ENCODE results near the gene C5.
A peak's percentile ranks its signal among the peaks of the same experiment; 100 is the strongest.

The C5 gene

DNA sequence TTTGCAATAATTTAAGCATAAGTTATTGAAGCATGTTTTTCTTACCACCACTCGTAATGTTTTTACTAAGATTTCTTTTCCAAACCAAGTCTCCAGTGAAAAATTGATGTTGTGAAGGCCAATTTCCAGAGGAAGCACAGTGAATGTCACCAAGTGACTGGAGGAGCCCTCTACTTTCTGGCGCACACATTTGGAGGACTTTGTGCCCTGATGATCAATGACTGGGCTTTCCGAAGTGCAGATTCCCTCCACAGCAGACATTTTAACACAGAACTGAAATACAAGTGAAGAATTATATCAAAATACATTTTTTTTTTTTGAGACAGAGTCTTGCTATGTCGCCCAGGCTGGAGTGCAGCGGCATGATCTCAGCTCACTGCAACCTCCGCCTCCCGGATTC is 52.6 kb downstream of the C5 start:
- no peak overlapping the region for H3K27ac ChIP-seq
- TF ChIP-seq, protein P1, sequence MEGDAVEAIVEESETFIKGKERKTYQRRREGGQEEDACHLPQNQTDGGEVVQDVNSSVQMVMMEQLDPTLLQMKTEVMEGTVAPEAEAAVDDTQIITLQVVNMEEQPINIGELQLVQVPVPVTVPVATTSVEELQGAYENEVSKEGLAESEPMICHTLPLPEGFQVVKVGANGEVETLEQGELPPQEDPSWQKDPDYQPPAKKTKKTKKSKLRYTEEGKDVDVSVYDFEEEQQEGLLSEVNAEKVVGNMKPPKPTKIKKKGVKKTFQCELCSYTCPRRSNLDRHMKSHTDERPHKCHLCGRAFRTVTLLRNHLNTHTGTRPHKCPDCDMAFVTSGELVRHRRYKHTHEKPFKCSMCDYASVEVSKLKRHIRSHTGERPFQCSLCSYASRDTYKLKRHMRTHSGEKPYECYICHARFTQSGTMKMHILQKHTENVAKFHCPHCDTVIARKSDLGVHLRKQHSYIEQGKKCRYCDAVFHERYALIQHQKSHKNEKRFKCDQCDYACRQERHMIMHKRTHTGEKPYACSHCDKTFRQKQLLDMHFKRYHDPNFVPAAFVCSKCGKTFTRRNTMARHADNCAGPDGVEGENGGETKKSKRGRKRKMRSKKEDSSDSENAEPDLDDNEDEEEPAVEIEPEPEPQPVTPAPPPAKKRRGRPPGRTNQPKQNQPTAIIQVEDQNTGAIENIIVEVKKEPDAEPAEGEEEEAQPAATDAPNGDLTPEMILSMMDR (conservative IDR thresholded peaks at IDR 0.05) = no peak

DNA sequence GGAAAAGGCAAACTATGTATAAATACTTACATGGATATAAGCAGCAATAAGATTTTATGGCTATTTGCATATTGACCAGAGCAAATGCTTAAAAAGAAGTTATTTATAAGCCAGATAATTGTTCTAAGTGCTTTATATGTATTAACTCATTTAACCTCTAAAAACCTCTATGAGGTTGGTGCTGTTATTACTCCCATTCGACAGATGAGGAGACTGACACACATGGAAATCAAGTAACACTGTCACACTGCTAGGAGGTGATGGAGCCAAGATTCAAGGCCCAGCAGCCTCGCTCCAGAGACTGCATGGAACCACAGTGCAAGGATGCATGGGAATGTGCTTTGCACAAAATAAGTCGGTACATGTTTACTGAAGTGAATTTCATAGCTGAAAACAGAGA is 53.7 kb downstream of the C5 start:
- TF ChIP-seq, protein P1 (conservative IDR thresholded peaks at IDR 0.05) = no peak
- H3K27ac ChIP-seq = no peak overlapping the region

- TF ChIP-seq, protein P1 (conservative IDR thresholded peaks at IDR 0.05) = no peak
- H3K27ac ChIP-seq = no peak overlapping the region
Observed at GRCh38 chr9:120989065-120989464, 61.0 kb downstream of the C5 start.

- H3K27ac ChIP-seq = peak overlapping the region; percentile 84
- TF ChIP-seq, protein P1 (conservative IDR thresholded peaks at IDR 0.05) = peak; percentile 84
Observed at GRCh38 chr9:120985819-120986222, 64.3 kb downstream of the C5 start.

DNA sequence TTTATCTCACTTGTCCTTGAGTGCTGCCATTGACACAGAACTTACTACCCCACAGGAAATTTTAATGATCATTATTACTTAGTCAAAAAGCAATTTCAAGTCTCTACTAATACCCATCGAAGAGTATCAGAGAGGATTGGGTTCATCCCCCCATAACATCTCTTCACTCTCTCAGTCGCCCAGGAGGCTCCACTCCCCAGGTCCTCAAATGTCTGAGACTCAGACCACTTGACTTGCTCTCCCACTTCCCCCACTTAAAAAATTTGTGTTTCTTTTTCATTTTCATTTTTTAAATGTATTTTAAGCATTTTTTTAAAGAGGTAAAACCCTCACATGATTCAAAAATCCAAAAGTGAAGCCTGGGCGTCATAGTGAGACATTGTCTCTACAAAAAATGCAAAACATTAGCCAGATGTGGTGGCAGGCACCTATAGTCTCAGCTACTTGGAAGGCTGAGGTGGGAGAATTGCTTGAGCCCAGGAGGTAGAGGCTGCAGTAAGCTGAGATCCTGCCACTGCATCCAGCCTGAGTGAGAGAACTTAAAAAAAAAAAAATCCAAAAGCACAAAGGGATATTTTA is 66.7 kb downstream of the C5 start:
- H3K27ac ChIP-seq = peak overlapping the region; percentile 84
- TF ChIP-seq, protein P1 (conservative IDR thresholded peaks at IDR 0.05) = no peak

DNA sequence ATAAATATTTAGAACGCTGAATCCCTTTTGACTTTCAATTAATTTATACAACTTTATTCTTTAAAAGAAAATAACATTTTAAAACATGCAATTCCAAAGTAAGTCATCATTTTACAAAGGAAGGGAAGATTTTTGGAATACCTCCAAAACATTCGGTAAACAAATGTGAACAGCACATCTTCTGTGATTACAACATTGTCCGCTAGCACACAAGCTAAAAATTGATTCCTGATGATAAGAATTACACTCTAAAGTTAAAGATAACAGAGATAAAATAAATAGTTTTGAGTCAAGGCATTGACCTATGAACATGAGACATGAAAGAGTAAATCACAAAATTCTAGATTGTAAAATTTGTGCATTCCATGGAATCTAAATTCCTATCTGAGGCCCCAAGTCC is 67.2 kb downstream of the C5 start:
- TF ChIP-seq, protein P1 (conservative IDR thresholded peaks at IDR 0.05) = no peak
- peak overlapping the region; percentile 84 for H3K27ac ChIP-seq

GRCh38 chr9:120980951-120981350 is 69.1 kb downstream of the C5 start:
- TF ChIP-seq, protein P1 (conservative IDR thresholded peaks at IDR 0.05) = no peak
- H3K27ac ChIP-seq = peak overlapping the region; percentile 84; the same call in 1 of the 2 replicates

All from VCaP (cell line).